NT2/D1 (cell line): Measurements from ENCODE around the gene PAQR4.

ENCODE experiments used
- YY1 ChIP-seq: IDR thresholded peaks from 2 replicates; pipeline ENCODE4 v1.6.1; 2011; ENCODE audit not compliant: insufficient read length, insufficient read depth
- ZNF274 ChIP-seq: IDR thresholded peaks from 2 replicates; pipeline ENCODE4 v1.6.1; 2011; ENCODE audit warnings: mild to moderate bottlenecking, low read depth, low read length

GRCh38 chr16:3012828-3013420 lies 43.8 kb downstream of the PAQR4 start, which contains the start of gene CLDN9:
- no peak for TF ChIP-seq YY1
- no peak for TF ChIP-seq ZNF274
